ENCODE measurements around the gene WDSUB1.

Gene WDSUB1

GRCh38 chr2:159285929-159286708 lies at the start of gene WDSUB1:
WDSUB1 (minus strand) TSS chr2:159286703; CDS start chr2:159283069, 3,634 bp downstream.
- DNase-seq (ENCODE audit: low spot score), result peak; percentile 30
- no peak for TF ChIP-seq CTCF (IDR thresholded peaks at IDR 0.05; ENCODE audit: extremely low read depth, insufficient read depth, missing control alignments)
- in situ Hi-C loops (cut with MboI; ENCODE audit: low pct_unique_long_range_greater_than_20kb, low sequenced_read_pairs, unreplicated experiment), result no loop called here

GRCh38 chr2:159326569-159327255 lies 40.2 kb upstream of the WDSUB1 start:
- no peak for DNase-seq (ENCODE audit: low spot score)
- no peak for TF ChIP-seq CTCF (IDR thresholded peaks at IDR 0.05; ENCODE audit: extremely low read depth, insufficient read depth, missing control alignments)
- in situ Hi-C loops (cut with MboI; ENCODE audit: low pct_unique_long_range_greater_than_20kb, low sequenced_read_pairs, unreplicated experiment), result no loop called here

GRCh38 chr2:159322419-159322818 lies 35.9 kb upstream of the WDSUB1 start:
- TF ChIP-seq CTCF (IDR thresholded peaks at IDR 0.05; ENCODE audit: extremely low read depth, insufficient read depth, missing control alignments), result no peak
- in situ Hi-C loops (cut with MboI; ENCODE audit: low pct_unique_long_range_greater_than_20kb, low sequenced_read_pairs, unreplicated experiment), result no loop called here
- no peak for DNase-seq (ENCODE audit: low spot score)

- no peak for TF ChIP-seq CTCF (IDR thresholded peaks at IDR 0.05; ENCODE audit: extremely low read depth, insufficient read depth, missing control alignments)
- in situ Hi-C loops (cut with MboI; ENCODE audit: low pct_unique_long_range_greater_than_20kb, low sequenced_read_pairs, unreplicated experiment), result no loop called here
- no peak for DNase-seq (ENCODE audit: low spot score)
Observed at GRCh38 chr2:159317392-159318088, 31.0 kb upstream of the WDSUB1 start.

GRCh38 chr2:159307942-159308341 lies 21.4 kb upstream of the WDSUB1 start:
- no peak for DNase-seq (ENCODE audit: low spot score)
- in situ Hi-C loops (cut with MboI; ENCODE audit: low pct_unique_long_range_greater_than_20kb, low sequenced_read_pairs, unreplicated experiment), result no loop called here
- TF ChIP-seq CTCF (IDR thresholded peaks at IDR 0.05; ENCODE audit: extremely low read depth, insufficient read depth, missing control alignments), result no peak

GRCh38 chr2:159300586-159300985 lies 14.1 kb upstream of the WDSUB1 start:
- DNase-seq (ENCODE audit: low spot score), result no peak
- in situ Hi-C loops (cut with MboI; ENCODE audit: low pct_unique_long_range_greater_than_20kb, low sequenced_read_pairs, unreplicated experiment), result no loop called here
- TF ChIP-seq CTCF (IDR thresholded peaks at IDR 0.05; ENCODE audit: extremely low read depth, insufficient read depth, missing control alignments), result no peak

Data from GM13977 (cell line).